ENCODE data around the gene AKTIP.

DNA sequence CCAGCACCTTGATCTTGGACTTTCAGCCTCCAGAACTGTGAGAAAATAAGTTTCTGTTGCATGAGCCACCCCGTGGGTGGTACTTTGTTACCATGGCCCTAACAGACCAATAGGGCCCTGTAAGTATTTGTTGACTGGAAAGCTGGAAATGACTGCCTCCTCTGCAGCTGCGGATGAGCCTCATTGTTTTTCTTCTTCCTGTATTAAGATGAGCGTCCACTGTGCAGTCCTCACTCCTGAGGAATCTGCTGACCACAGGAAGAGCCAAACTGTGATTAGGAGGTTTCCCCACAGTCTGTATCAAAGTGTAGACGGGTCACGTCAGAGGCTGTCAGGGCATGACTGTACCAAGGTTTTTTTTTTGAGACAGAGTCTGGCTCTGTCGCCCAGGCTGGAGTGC lies 12.2 kb upstream of the AKTIP start:
- TF ChIP-seq TAF1 (IDR thresholded peaks at IDR 0.05; ENCODE audit: low read depth, low read length) (no peak), POLR2AphosphoS5 (IDR thresholded peaks at IDR 0.05; ENCODE audit: low read depth, low read length) (no peak), POU2F2 (IDR thresholded peaks at IDR 0.05; ENCODE audit: low read depth, low read length) (no peak), POLR2A (IDR thresholded peaks at IDR 0.05; ENCODE audit: low read depth, low read length) (no peak), PAX5 (IDR thresholded peaks at IDR 0.05; ENCODE audit: insufficient read depth, low read length, severe bottlenecking) (no peak), SPI1 (IDR thresholded peaks at IDR 0.05; ENCODE audit: low read depth, low read length) (no peak)
